ENCODE data around the gene OR6K3.

Gene OR6K3

DNA sequence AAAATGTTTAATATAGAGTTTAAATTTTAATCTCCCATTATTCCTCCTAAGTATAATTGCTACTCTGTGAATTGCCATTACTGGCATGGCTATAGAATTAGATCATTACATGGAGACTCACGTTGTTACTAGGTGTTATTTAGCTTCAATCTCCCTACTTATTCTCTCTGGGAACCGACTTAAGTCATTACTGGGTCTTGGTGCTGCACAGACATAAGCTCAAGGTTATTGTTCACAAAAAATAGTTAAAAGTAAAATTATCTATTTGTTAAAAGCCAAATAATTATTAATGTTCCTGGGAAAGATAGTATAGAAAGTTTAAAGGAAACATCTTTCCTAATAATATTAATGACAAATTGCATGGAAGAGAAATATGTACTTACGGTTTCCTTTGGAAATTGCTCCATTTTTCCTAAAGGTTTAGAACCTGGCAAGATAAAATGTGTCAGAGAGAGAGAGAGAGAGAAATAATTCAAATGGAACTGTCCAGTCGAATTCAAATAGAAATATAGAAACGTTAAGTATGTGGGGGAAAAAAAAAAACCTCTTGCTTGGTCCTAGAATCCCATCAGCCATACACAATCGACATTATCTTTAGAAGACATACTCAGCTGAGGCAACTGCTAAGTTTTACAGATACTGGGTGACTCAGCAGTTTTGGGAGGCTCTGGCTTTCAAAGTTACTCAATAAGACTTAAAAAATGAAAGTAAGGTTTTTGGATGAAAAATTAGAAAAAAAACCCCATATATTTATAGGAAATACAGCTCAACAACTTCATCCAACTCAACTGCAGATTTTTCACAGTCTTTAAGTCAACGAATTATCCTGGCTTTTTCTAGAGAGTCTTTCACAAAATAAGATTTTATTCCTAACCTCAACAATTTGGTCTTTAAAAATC is 34.2 kb downstream of the OR6K3 start, which contains the start of gene SPTA1:
SPTA1 (minus strand) TSS at position 605 of the 899 bp plus-strand sequence; CDS start at position 407, 198 bp downstream.
- no peak for DNase-seq

DNA sequence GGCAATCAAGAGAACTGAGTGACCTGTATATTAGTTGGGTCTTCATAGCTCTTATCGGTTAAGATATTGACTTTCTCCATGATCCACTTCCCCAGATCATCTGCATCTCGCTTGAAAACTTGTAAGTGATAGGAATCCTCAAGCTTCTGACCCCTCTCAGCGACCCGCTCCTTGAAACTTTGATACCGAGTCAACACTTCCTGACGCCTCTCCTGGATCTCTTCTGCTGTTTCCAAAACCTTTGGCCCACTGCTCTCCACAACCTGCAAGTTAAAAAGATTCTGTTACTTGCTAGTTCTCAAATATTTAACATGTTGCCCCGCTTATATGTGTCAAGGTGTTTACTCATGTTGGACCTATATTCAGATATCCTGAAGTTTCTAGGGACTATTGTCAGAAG is 35.4 kb downstream of the OR6K3 start:
- no peak for DNase-seq

GRCh38 chr1:158681606-158682005 is 38.9 kb downstream of the OR6K3 start:
- DNase-seq = no peak

DNA sequence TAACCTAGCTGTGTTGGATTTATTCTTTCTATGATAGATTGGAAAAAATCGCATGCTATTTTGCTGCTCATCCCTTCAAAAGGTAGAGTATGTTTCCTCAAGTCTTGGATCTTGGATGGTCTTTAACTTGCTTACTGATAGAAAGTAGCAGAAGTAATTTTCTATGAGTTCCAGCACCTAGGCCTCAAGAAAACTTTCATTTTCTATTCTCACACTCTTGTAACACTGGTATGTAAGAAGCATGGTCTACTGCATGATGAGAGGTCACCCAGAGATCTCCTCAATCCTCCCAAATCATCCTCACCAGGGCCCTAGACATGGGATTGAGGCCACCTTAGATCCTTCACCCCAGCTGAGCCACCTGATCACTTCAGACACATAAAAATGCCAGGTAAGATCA is 41.2 kb downstream of the OR6K3 start:
- no peak for DNase-seq

DNA sequence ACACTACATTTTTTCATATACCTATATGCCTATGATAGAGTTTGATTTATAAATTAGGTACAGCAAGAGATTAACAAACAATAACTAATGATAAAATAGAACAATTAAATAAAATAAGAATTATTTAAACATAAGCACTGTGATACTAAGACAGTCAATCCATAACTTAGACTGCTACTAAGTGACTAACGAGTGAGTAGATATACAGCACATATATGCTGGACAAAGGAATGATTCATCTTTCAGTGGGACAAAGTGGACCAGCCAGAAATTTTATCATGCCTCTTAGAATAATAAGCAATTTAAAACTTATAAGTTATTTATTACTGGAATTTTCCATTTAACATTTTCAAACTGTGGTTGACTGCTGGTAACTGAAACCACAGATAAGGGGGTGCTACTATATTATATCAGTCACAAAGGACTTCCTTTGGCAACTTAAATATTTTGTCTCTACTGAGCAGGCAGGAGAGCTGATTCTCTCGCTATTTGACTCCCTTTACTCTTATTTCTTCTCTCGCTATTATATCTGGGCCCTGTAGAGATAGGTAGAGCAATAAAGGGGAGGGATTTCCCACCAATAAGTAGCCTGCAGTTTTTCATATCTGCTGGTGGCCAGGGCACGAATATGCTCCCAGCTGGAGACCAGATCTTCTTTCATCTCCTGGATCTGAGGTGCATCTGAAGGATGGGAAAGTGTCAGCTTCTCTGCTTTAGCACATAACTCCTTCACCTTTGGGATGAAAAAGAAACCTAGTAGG is 44.8 kb downstream of the OR6K3 start:
- no peak for DNase-seq

- no peak for DNase-seq
Measured at GRCh38 chr1:158674302-158674701, 46.2 kb downstream of the OR6K3 start.
